Activated CD8-positive, alpha-beta memory T cell treated with anti-CD3 and anti-CD28 coated beads for 4 hours (primary cell): ENCODE measurements around the gene XCL1.
"Not testable (repeated sequence)": the region's sequence is repeated elsewhere in the genome, so short reads cannot be mapped to it uniquely, and the experiment has no call there.

Experiments
- DNase-seq, 2 donors: peaks; one replicate each; pipeline ENCODE4 v3.0.0-alpha.2; 2020; ENCODE audit warnings: low read depth in 2 of 2

The XCL1 gene

GRCh38 chr1:168576245-168576688 is at the start of gene XCL1:
Gene XCL1, plus strand, starts transcription at chr1:168576605. Its CDS starts 33 bp downstream, at chr1:168576638.
- DNase-seq, result not testable (repeated sequence)

GRCh38 chr1:168529518-168529917 is 46.9 kb upstream of the XCL1 start:
- no peak for DNase-seq

- no peak for DNase-seq
These were observed 44.6 kb upstream of the XCL1 start for GRCh38 chr1:168531615-168532345.

GRCh38 chr1:168535536-168535935 is 40.9 kb upstream of the XCL1 start:
- no peak for DNase-seq

- DNase-seq, result not testable (repeated sequence)
These were observed 35.6 kb upstream of the XCL1 start for GRCh38 chr1:168540798-168541197.

GRCh38 chr1:168542978-168543377 is 33.4 kb upstream of the XCL1 start:
- DNase-seq, result not testable (repeated sequence)

GRCh38 chr1:168543840-168544498 is 32.4 kb upstream of the XCL1 start, which contains the start of gene XCL2:
Gene XCL2, minus strand, starts transcription at chr1:168543997. Its CDS starts 33 bp downstream, at chr1:168543964.
- DNase-seq, result not testable (repeated sequence)

- DNase-seq, result not testable (repeated sequence)
These were observed 30.5 kb upstream of the XCL1 start for GRCh38 chr1:168545678-168546552.

- DNase-seq, result not testable (repeated sequence)
These were observed 29.9 kb upstream of the XCL1 start for GRCh38 chr1:168546553-168546895.

- DNase-seq, result no peak
These were observed 25.4 kb upstream of the XCL1 start for GRCh38 chr1:168550971-168551370.

- DNase-seq, result no peak
These were observed 24.7 kb upstream of the XCL1 start for GRCh38 chr1:168551688-168552087.

GRCh38 chr1:168552961-168553360 is 23.4 kb upstream of the XCL1 start:
- DNase-seq, result no peak

GRCh38 chr1:168553680-168554553 is 22.5 kb upstream of the XCL1 start:
- no peak for DNase-seq

GRCh38 chr1:168554603-168555483 is 21.6 kb upstream of the XCL1 start:
- DNase-seq, result no peak

GRCh38 chr1:168555508-168556046 is 20.8 kb upstream of the XCL1 start:
- no peak for DNase-seq

GRCh38 chr1:168556647-168557046 is 19.8 kb upstream of the XCL1 start:
- DNase-seq, result no peak

GRCh38 chr1:168560370-168560769 is 16.0 kb upstream of the XCL1 start:
- DNase-seq, result no peak

- no peak for DNase-seq
These were observed 14.4 kb upstream of the XCL1 start for GRCh38 chr1:168561989-168562388.

GRCh38 chr1:168565825-168566224 is 10.6 kb upstream of the XCL1 start:
- no peak for DNase-seq

GRCh38 chr1:168567007-168567406 is 9.4 kb upstream of the XCL1 start:
- DNase-seq, result no peak
